Stimulated activated CD8-positive, alpha-beta memory T cell treated with anti-CD3 and anti-CD28 coated beads, Interleukin-12 subunit alpha, Interleukin-12 subunit beta, amount 100 ng/mL, for 4 hours (primary cell): ENCODE measurements around the gene CXorf49B.
"Not testable (repeated sequence)": the region's sequence is repeated elsewhere in the genome, so short reads cannot be mapped to it uniquely, and the experiment has no call there.

Experiments used
- DNase-seq: peaks from one replicate; pipeline ENCODE4 v3.0.0-alpha.2; 2020; ENCODE audit warnings: low read depth

The CXorf49B gene

GRCh38 chrX:71763049-71763448 lies at the start of gene CXorf49B:
CXorf49B (plus strand) TSS chrX:71763349; CDS start chrX:71763424, 75 bp downstream.
- not testable (repeated sequence) for DNase-seq

- DNase-seq = not testable (repeated sequence)
Observed at GRCh38 chrX:71714064-71714463, 49.1 kb upstream of the CXorf49B start.

- DNase-seq = not testable (repeated sequence)
Observed at GRCh38 chrX:71715551-71715950, 47.6 kb upstream of the CXorf49B start.

GRCh38 chrX:71716323-71716722 lies 46.8 kb upstream of the CXorf49B start:
- DNase-seq = not testable (repeated sequence)

- not testable (repeated sequence) for DNase-seq
Observed at GRCh38 chrX:71718185-71718584, 45.0 kb upstream of the CXorf49B start, which contains the start of gene CXorf49. CXorf49 (minus strand) TSS chrX:71718285; CDS start chrX:71718151, 134 bp downstream.

- not testable (repeated sequence) for DNase-seq
Observed at GRCh38 chrX:71719195-71719594, 44.0 kb upstream of the CXorf49B start.

GRCh38 chrX:71720289-71720886 lies 42.8 kb upstream of the CXorf49B start:
- DNase-seq = not testable (repeated sequence)

- not testable (repeated sequence) for DNase-seq
Observed at GRCh38 chrX:71760688-71761281, 2.4 kb upstream of the CXorf49B start.

- not testable (repeated sequence) for DNase-seq
Observed at GRCh38 chrX:71764832-71765231, 1.7 kb downstream of the CXorf49B start.

- DNase-seq = not testable (repeated sequence)
Observed at GRCh38 chrX:71765613-71766012, 2.5 kb downstream of the CXorf49B start.

GRCh38 chrX:71767134-71767533 lies 4.0 kb downstream of the CXorf49B start:
- DNase-seq = not testable (repeated sequence)

- not testable (repeated sequence) for DNase-seq
Observed at GRCh38 chrX:71778322-71778721, 15.2 kb downstream of the CXorf49B start.

GRCh38 chrX:71782225-71782949 lies 19.2 kb downstream of the CXorf49B start:
- not testable (repeated sequence) for DNase-seq

- not testable (repeated sequence) for DNase-seq
Observed at GRCh38 chrX:71782950-71783299, 19.8 kb downstream of the CXorf49B start.

- DNase-seq = not testable (repeated sequence)
Observed at GRCh38 chrX:71783569-71784347, 20.6 kb downstream of the CXorf49B start.

- DNase-seq = not testable (repeated sequence)
Observed at GRCh38 chrX:71784348-71784983, 21.3 kb downstream of the CXorf49B start.

GRCh38 chrX:71806450-71806849 lies 43.3 kb downstream of the CXorf49B start:
- not testable (repeated sequence) for DNase-seq

- DNase-seq = no peak
Observed at GRCh38 chrX:71809886-71810285, 46.7 kb downstream of the CXorf49B start.

GRCh38 chrX:71814123-71814912 lies 51.2 kb downstream of the CXorf49B start:
- DNase-seq = no peak

GRCh38 chrX:71815121-71815905 lies 52.2 kb downstream of the CXorf49B start:
- no peak for DNase-seq
